ENCODE measurements around the gene MALSU1. TPM values are rescaled to one million over a fixed set of nuclear protein-coding genes. Genes with fewer than 3 reads are reported as not detected.

The MALSU1 gene
- total RNA-seq, 1 experiment from 2014 or later, result 95.5 TPM

DNA sequence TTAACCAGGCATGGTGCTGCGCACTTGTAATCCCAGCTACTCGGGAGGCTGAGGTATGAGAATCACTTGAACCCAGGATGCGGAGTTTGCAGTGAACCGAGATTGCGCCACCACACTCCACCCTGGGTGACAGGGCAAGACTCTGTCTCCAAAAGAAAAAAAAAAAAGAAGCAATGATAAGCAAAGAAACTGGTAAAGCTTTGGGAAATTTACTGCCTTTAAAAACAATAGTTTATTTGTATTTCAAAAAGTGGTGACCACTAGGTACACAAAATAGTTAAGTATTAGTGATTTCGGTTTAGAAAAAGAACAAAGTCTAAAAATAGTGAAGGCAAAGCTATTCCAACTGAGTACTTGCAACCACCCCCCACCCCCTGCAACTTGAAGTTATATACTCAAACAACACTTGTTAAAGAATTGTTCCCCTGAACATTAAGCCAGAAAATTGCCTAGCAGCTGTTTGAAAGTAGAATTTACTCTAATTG lies 37.7 kb downstream of the MALSU1 start:
- no peaks in the 10 kb centered on the region for H3K27me3 Mint-ChIP-seq (ENCODE audit: insufficient read depth, unreplicated experiment)
- intact Hi-C loops (cut with micrococcal nuclease; ENCODE audit: unreplicated experiment), result no loop called here
- Histone ChIP-seq H3K4me1 (peaks cover 40% of the 10 kb centered on the region), H3K9me3 (no peaks in the 10 kb centered on the region), H3K27me3 (replicated peaks; ENCODE audit: control insufficient read depth, insufficient read depth, low read length) (no peaks in the 10 kb centered on the region), H3K36me3 (ENCODE audit: control insufficient read depth, insufficient read depth, low read length) (peaks cover 6% of the 10 kb centered on the region), H3K4me3 (ENCODE audit: low read depth, low read length) (no peak overlapping the region)
- H3K4me1 Mint-ChIP-seq (ENCODE audit: low read depth, unreplicated experiment), result peaks cover 25% of the 10 kb centered on the region
- CTCF ChIA-PET, result interaction anchor here (1.0 to 2.1 kb wide), 3 partner anchors 21 to 208 kb away, joined by 3 to 4 read pairs (median 4); no protein-coding TSS in a partner anchor
- H3K27ac Mint-ChIP-seq (ENCODE audit: unreplicated experiment), result no peak overlapping the region
- peaks cover 8% of the 10 kb centered on the region for H3K9me3 Mint-ChIP-seq (ENCODE audit: unreplicated experiment)
- BruUV-seq (replicated peaks), result no TSS peak
- H3K4me3 Mint-ChIP-seq (ENCODE audit: unreplicated experiment), result no peak overlapping the region
- no peak for DNase-seq
- TF ChIP-seq, protein P1, sequence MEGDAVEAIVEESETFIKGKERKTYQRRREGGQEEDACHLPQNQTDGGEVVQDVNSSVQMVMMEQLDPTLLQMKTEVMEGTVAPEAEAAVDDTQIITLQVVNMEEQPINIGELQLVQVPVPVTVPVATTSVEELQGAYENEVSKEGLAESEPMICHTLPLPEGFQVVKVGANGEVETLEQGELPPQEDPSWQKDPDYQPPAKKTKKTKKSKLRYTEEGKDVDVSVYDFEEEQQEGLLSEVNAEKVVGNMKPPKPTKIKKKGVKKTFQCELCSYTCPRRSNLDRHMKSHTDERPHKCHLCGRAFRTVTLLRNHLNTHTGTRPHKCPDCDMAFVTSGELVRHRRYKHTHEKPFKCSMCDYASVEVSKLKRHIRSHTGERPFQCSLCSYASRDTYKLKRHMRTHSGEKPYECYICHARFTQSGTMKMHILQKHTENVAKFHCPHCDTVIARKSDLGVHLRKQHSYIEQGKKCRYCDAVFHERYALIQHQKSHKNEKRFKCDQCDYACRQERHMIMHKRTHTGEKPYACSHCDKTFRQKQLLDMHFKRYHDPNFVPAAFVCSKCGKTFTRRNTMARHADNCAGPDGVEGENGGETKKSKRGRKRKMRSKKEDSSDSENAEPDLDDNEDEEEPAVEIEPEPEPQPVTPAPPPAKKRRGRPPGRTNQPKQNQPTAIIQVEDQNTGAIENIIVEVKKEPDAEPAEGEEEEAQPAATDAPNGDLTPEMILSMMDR (IDR thresholded peaks at IDR 0.05; ENCODE audit: insufficient read depth in 1 of 2, low read depth in 1 of 2, low read length in 1 of 2, severe bottlenecking in 1 of 2, unreplicated experiment in 1 of 2), result no peak
- H3K36me3 Mint-ChIP-seq (ENCODE audit: insufficient read depth, unreplicated experiment), result peaks cover 100% of the 10 kb centered on the region
- POLR2A ChIA-PET, result interaction anchor here (0.6 kb wide), 1 partner anchor 60 kb away, joined by 4 read pairs; no protein-coding TSS in a partner anchor

DNA sequence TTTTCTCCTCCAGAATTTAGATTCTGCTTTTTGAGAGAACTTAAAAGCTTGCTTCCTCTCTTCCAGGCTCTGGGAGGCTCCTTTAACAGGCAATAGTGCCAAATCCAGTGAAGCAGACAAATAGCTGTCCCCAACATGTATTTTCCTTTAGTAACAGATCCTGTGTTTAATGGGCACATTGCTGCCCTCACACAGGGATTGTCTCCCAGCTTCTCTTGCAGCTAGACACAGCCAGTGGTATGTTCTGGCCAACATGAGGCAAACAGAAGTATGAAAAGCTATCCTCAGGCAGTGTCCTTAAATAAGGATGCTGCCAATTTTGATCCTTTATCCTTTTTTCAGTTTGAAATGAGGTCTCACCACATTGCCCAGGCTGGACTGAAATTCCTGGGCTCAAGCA lies 38.2 kb downstream of the MALSU1 start:
- Histone ChIP-seq H3K36me3 (ENCODE audit: control insufficient read depth, insufficient read depth, low read length) (peaks cover 6% of the 10 kb centered on the region), H3K9me3 (no peaks in the 10 kb centered on the region), H3K27me3 (replicated peaks; ENCODE audit: control insufficient read depth, insufficient read depth, low read length) (no peaks in the 10 kb centered on the region), H3K4me3 (ENCODE audit: low read depth, low read length) (no peak overlapping the region), H3K4me1 (peaks cover 40% of the 10 kb centered on the region)
- intact Hi-C loops (cut with micrococcal nuclease; ENCODE audit: unreplicated experiment), result no loop called here
- Mint-ChIP-seq H3K4me1 (ENCODE audit: low read depth, unreplicated experiment) (peaks cover 25% of the 10 kb centered on the region), H3K9me3 (ENCODE audit: unreplicated experiment) (peaks cover 8% of the 10 kb centered on the region), H3K36me3 (ENCODE audit: insufficient read depth, unreplicated experiment) (peaks cover 100% of the 10 kb centered on the region), H3K27ac (ENCODE audit: unreplicated experiment) (no peak overlapping the region), H3K4me3 (ENCODE audit: unreplicated experiment) (no peak overlapping the region), H3K27me3 (ENCODE audit: insufficient read depth, unreplicated experiment) (no peaks in the 10 kb centered on the region)
- CTCF ChIA-PET, result interaction anchor here (1.0 to 2.1 kb wide), 3 partner anchors 20 to 207 kb away, joined by 3 to 4 read pairs (median 4); no protein-coding TSS in a partner anchor
- DNase-seq, result no peak
- no TSS peak for BruUV-seq (replicated peaks)
- POLR2A ChIA-PET, result interaction anchor here (0.6 kb wide), 1 partner anchor 59 kb away, joined by 4 read pairs; no protein-coding TSS in a partner anchor
- TF ChIP-seq, protein P1 (IDR thresholded peaks at IDR 0.05; ENCODE audit: insufficient read depth in 1 of 2, low read depth in 1 of 2, low read length in 1 of 2, severe bottlenecking in 1 of 2, unreplicated experiment in 1 of 2), result no peak

DNA sequence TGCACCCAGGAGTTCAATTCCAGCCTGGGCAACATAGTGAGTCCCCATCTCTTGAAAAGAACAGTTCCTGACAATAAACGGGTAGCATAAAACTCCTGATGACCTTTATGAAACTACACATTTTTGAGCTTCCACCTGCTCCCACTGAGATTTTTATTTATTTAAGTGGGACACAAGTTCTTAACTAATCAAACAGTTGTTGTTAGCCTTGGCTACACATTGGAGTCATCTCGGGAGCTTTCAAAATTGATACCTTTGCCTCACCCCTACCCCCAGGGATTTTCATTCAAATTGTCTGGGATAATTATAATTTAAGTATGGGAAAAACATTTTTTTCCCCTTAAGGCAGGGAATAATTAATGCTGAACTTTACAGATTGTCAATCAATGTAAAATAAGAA lies 39.3 kb downstream of the MALSU1 start:
- no peaks in the 10 kb centered on the region for H3K27me3 Mint-ChIP-seq (ENCODE audit: insufficient read depth, unreplicated experiment)
- ChIA-PET POLR2A (no interaction called here), CTCF (interaction anchor here (2.1 kb wide), 1 partner anchor 206 kb away, joined by 4 read pairs; no protein-coding TSS in a partner anchor)
- BruUV-seq (replicated peaks), result no TSS peak
- DNase-seq, result no peak
- Histone ChIP-seq H3K9me3 (no peaks in the 10 kb centered on the region), H3K4me3 (ENCODE audit: low read depth, low read length) (no peak overlapping the region), H3K4me1 (peaks cover 38% of the 10 kb centered on the region), H3K27me3 (replicated peaks; ENCODE audit: control insufficient read depth, insufficient read depth, low read length) (no peaks in the 10 kb centered on the region), H3K36me3 (ENCODE audit: control insufficient read depth, insufficient read depth, low read length) (peaks cover 7% of the 10 kb centered on the region)
- intact Hi-C loops (cut with micrococcal nuclease; ENCODE audit: unreplicated experiment), result no loop called here
- H3K27ac Mint-ChIP-seq (ENCODE audit: unreplicated experiment), result no peak overlapping the region
- peaks cover 95% of the 10 kb centered on the region for H3K36me3 Mint-ChIP-seq (ENCODE audit: insufficient read depth, unreplicated experiment)
- H3K4me1 Mint-ChIP-seq (ENCODE audit: low read depth, unreplicated experiment), result peaks cover 25% of the 10 kb centered on the region
- H3K4me3 Mint-ChIP-seq (ENCODE audit: unreplicated experiment), result no peak overlapping the region
- peaks cover 8% of the 10 kb centered on the region for H3K9me3 Mint-ChIP-seq (ENCODE audit: unreplicated experiment)
- TF ChIP-seq, protein P1 (IDR thresholded peaks at IDR 0.05; ENCODE audit: insufficient read depth in 1 of 2, low read depth in 1 of 2, low read length in 1 of 2, severe bottlenecking in 1 of 2, unreplicated experiment in 1 of 2), result no peak

Measured in Caco-2 (cell line).